Left forelimb (tissue), 1 donor: ENCODE results near the gene CACNA1C.

Experiments
- DNase-seq: peaks from one replicate; pipeline ENCODE4 v3.0.0-alpha.2; 2018; ENCODE audit warnings: low spot score

CACNA1C gene

DNA sequence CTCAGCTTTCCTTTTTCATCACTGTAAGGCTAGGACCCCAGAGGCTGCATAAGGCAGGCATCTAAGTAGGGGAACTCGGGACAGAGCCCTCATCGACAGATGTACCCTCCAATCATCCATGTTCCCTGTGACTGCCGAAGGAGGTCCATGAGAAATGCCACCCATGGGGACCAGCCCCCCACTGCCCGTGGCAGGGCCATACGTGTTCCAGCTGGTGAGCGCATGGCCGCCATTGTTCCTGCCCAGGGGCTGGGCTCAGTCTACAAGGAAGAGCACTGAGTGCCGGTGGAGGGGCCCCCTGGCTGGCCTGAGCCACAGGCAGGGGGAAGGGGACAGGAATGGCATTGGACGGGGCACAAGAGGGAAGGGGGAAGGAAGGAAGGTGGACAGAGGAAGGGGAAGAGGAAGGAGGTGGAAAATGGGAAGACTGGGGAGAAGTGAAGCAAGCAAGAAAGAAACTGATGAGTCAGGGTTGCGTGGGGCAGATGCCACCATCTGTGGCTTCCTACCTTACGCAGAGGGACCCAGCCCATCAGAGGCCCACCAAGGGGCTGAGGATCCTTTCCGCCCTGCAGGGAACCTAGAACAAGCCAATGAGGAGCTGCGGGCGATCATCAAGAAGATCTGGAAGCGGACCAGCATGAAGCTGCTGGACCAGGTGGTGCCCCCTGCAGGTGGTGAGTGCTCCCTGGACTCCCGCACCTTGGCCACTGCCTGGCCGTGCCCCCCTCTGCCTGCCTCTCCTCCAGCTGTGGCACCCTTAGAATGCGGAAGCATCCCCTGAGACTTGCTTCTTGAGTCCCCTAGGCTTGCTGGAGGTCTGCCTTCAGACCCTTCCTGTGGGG is 621.4 kb downstream of the CACNA1C start:
- peak; percentile 44 for DNase-seq

DNA sequence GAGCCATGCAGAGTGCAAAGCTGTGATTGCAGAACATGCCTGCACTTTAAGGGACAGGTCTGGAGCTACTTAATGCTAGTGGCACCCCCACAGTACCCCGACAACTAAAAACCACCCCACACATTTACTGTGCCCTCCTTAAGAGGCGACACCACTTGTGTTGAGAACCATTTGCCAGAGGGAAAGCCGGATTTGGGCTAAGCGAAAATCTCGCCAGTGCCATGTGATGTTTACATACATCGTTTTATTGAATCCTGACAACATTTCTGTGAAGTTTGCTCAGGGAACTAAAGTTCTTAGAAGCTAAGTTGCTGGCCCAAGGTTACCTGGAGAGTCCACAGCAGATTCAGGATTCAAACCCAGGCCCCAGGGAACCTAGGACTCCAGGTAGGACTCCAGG is 623.0 kb downstream of the CACNA1C start:
- DNase-seq, result peak; percentile 26

- peak; percentile 40 for DNase-seq
Observed at GRCh38 chr12:2677142-2677880, 624.5 kb downstream of the CACNA1C start.

GRCh38 chr12:2678426-2678825 is 625.6 kb downstream of the CACNA1C start:
- peak; percentile 45 for DNase-seq

- peak; percentile 52 for DNase-seq
Observed at GRCh38 chr12:2679068-2679815, 626.5 kb downstream of the CACNA1C start.

DNA sequence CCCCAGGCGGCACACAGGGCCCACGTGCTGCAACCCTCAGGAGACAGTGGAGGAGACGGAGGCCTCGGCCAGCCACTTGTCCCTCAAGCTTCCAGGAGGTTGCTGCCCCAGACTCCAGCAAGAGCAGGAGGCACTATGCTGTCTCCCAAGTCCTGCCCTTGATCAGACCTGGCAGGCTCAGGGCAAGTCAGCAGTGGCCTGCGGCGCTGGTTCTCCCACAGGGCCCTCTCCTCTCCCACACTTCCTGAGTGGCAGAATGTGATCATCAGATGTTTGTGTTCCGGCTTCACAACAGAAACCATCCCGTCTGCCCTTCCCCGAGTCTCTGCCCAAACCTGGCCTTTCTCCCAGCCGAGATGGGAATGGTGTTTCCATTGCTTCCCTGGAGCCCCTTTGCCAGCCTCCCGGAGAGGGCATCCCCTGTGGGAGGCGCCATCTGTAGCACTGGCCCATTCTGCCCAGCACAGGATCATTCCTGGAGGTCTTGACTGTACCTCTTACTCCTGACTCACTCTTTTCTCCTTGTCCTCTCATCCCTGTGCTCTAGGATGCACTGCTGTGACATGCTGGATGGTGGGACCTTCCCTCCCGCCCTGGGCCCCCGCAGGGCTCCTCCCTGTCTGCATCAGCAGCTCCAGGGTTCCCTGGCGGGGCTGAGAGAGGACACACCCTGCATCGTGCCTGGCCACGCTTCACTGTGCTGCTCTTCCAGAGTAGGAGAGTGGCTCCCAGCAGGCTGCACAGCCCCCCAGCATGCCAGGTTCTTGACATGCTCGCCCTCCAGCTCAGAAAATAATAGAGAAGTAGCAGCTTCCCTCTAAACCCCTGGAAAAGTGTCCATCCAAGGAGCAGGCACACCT is 627.3 kb downstream of the CACNA1C start:
- peak; percentile 44 for DNase-seq

DNA sequence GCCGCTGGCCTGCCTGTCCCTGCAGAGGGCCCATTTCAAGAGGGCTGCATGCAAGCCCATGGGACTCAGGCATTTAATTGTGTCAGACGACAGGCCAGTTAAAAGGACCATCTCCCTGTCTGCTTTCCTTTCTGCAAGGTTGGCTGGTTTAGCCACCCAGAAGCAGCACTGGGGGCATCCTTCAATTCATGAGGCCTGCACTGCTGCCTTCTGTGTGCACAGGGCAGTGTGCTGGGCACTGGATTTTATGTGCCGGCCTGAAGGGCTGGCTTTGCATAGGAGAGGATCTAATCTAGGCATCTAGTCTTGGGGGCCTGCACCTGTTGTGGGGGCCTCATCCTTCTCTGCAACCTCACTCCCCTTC is 627.9 kb downstream of the CACNA1C start:
- DNase-seq, result peak; percentile 31

DNA sequence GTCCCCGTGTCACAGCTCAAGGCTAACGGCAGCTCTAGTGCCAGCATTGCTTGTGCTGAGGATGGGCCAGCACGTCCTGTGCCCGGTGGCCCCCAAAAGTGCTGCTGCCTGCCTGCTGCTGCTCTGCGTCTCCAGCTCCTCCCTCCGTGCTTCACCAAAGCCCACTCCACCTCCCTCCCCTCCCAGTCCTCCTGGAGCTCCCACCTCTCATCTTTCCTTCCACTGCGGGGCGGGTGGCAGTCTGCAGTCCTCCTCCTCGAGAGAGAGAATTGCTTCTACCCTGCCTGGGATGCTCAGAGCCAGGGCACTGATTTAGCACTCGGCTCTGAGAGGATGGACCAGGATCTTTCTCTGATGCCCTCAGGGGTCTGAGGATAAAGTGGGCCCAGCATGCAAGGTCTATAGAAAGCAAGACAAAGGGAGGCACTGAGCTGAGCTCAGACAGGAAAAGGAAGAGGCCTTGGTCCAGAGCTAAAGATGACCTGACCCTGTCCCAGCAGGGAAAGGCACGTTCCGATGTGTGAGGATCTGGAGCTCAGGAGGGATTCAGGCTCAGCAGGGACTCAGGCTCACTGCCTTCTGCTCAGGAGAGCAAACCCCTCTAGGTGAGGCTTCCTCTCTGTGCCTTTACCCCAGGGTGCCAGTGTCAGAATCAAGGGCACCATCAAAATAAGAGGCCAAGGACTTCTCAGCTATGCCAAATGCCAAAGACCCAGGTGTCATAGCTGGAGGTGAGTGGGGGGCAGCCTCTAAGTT is 628.8 kb downstream of the CACNA1C start:
- DNase-seq, result peak; percentile 47

GRCh38 chr12:2682296-2683251 is 629.8 kb downstream of the CACNA1C start:
- DNase-seq, result peak; percentile 61

DNA sequence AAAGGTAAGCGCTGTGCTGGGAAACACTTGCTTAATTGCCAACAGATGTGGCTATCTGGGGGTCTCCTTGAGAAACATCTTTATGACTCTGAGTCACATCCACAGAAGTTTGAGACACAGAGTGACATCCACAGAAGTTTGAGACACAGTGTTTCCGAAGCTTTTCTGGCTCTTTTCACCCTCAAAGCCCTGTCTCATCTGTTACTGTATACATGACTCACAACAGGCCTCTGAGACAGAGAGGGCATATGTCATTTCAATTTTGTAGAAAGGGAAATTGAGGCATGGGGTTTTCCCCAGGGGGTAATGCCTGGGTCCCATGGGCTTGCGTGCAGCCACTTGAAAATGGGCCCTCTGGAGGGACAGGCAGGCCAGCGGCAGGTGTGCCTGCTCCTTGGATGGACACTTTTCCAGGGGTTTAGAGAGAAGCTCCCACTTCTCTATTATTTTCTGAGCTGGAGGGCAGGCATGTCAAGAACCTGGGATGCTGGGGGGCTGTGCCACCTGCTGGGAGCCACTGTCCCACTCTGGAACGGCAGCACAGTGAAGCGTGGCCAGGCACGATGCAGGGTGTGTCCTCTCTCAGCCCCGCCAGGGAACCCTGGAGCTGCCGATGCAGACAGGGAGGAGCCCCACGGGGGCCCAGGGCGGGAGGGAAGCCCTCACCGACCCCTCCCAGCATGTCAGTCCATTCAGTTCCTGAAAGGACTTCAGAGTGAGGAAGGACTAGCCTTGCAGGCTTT is 630.7 kb downstream of the CACNA1C start:
- DNase-seq, result peak; percentile 30

- peak; percentile 14 for DNase-seq
Observed at GRCh38 chr12:2684026-2684325, 631.2 kb downstream of the CACNA1C start.

GRCh38 chr12:2685620-2686279 is 633.0 kb downstream of the CACNA1C start:
- DNase-seq, result peak; percentile 25

- peak; percentile 12 for DNase-seq
Observed at GRCh38 chr12:2686280-2686646, 633.5 kb downstream of the CACNA1C start.

GRCh38 chr12:2687058-2687457 is 634.3 kb downstream of the CACNA1C start:
- peak; percentile 11 for DNase-seq

DNA sequence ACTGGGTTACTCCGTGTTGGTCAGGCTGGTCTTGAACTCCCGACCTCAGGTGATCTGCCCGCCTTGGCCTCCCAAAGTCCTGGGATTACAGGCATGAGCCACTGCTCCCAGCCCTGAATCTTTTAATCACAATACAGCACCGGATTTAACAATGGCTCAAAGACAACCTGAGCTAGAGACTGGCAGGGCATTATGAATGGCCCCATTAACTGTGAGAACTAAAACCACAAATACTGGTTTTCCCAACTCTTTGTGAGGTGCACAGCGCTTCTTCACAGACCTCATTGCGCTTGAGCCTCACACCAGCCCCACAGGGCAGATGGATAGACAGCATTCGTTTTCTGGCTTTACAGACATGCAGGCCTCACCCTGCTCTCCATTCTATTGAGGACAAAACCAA is 634.9 kb downstream of the CACNA1C start:
- peak; percentile 5 for DNase-seq

GRCh38 chr12:2688381-2688931 is 635.7 kb downstream of the CACNA1C start:
- peak; percentile 60 for DNase-seq

DNA sequence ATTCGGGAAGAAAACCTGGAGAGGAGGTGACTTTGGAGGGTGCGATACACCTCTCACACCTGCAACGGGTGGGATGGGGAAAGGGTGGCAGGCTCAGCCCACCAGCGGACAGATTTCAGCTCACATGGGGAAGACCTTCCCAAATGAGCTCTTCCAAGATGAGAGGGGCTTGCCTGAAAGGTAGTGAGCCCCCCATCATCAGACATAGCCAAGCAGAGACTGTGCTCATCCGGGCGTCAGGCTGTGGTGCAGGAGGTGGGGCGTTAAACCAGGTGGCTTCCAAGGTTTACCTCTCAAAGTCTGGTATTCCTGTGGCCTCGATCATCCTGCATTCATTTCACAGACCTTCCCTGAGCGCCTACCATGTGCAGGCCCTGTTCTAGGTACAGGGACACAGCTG is 636.6 kb downstream of the CACNA1C start:
- peak; percentile 20 for DNase-seq

DNA sequence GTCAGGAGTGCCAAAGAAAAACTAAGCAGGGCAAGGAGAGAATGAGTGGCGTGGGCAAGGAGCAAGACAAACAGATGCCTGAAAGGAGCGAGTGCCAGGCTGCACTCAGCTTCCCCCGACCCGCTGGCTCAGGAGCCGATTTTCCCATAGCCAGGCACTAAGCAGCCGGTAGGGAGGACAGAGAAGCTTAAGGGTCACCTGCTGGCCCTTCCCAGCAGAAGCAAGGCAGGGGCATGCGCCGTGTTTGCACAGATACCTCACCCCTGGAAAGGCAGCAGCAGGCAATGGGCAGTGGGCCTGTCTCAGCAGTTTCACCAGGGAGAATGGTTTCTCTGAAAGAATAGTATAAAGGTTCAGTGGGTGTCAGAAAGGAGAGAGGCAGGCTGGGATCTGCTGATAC is 637.1 kb downstream of the CACNA1C start:
- peak; percentile 44 for DNase-seq
